K562 (cell line): ENCODE results near the gene TMEM144. TPM values are rescaled to one million over a fixed set of nuclear protein-coding genes. Genes with fewer than 3 reads are reported as not detected.
A peak's percentile ranks its signal among the peaks of the same experiment; 100 is the strongest.

ENCODE experiments used
- EP300 ChIP-seq: IDR thresholded peaks from 2 replicates; pipeline ENCODE4 v1.6.1; 2012; ENCODE audit warnings: low read length, improper control_type of control experiment
- FOXP1 ChIP-seq: sonication (generic); formaldehyde crosslinking; IDR thresholded peaks from 2 replicates; pipeline ENCODE4 v1.8.0; 2022; ENCODE audit warnings: mild to moderate bottlenecking, missing genetic modification reagents
- HDAC8 ChIP-seq: fragments of 450-650 bp; IDR thresholded peaks from 2 replicates; pipeline ENCODE4 v1.6.1; 2016; ENCODE audit warnings: mild to moderate bottlenecking, missing genetic modification characterization, moderate library complexity, missing compliant biosample characterization
- NCOA6 ChIP-seq: fragments of 450-650 bp; IDR thresholded peaks from 2 replicates; pipeline ENCODE4 v1.6.1; 2017; ENCODE audit warnings: mild to moderate bottlenecking
- RBFOX2 ChIP-seq: fragments of 200-400 bp; formaldehyde crosslinking; IDR thresholded peaks from 2 replicates; pipeline ENCODE4 v1.6.1; 2017; ENCODE audit warnings: low read depth, mild to moderate bottlenecking, low read length, moderate library complexity
- SRSF9 ChIP-seq: fragments of 200-400 bp; formaldehyde crosslinking; IDR thresholded peaks from 2 replicates; pipeline ENCODE4 v1.6.1; 2017; ENCODE audit warnings: low read depth, low read length, borderline replicate concordance
- TGIF2 ChIP-seq: sonication (generic); formaldehyde crosslinking; IDR thresholded peaks from 2 replicates; pipeline ENCODE4 v1.8.1; 2022; ENCODE audit warnings: mild to moderate bottlenecking, missing genetic modification reagents, moderate library complexity
- XRCC4 ChIP-seq: IDR thresholded peaks from one replicate; pipeline ENCODE4 v1.6.1; 2011; ENCODE audit not compliant: insufficient read depth, insufficient read length; ENCODE audit errors: extremely low read depth
- polyA plus RNA-seq, 8 experiments: library from polyadenylated mRNA; depleted of rRNA in 4 of 8; stranded (reverse) in 5 of 8; unstranded in 3 of 8; fragments of >200 nt; fragmentation: Nextera tagmentation in 2 of 8; fragmentation: Illumina TruSeq in 1 of 8; extraction: Ambion mirVana in 2 of 8; extraction: Trizol in 1 of 8; gene quantifications; 2 replicates each; pipeline versions ENCODE4 v1.2.1 to v1.2.3, GENCODE V29; 2011 to 2014; ENCODE audit warnings: inconsistent platforms in 1 of 8, missing spikeins in 1 of 8
- total RNA-seq, 7 experiments: library from RNA; depleted of rRNA in 6 of 7; stranded (reverse); fragments of >200 nt in 6 of 7; fragmentation: Illumina TruSeq in 2 of 7; extraction: Trizol in 2 of 7; gene quantifications; 2 replicates each; pipeline versions ENCODE4 v1.2.1 to v1.2.3, GENCODE V29; 2011 to 2021; ENCODE audit warnings: low replicate concordance in 1 of 7
- TF ChIP-seq, protein P1 (sequence below): sonication (generic); formaldehyde crosslinking; IDR thresholded peaks from 2 replicates; pipeline ENCODE4 v1.8.0; 2022; ENCODE audit warnings: missing genetic modification reagents, mild to moderate bottlenecking, borderline replicate concordance
- TF ChIP-seq, protein P2 (sequence below): fragments of 450-650 bp; IDR thresholded peaks from 2 replicates; pipeline ENCODE4 v1.6.1; 2016; ENCODE audit warnings: mild to moderate bottlenecking
- TF ChIP-seq, protein P3 (sequence below): sonication (generic); formaldehyde crosslinking; IDR thresholded peaks from 2 replicates; pipeline ENCODE4 v1.9.0; 2022; ENCODE audit warnings: mild to moderate bottlenecking, missing genetic modification reagents
- TF ChIP-seq, protein P4 (sequence below): fragments of 450-650 bp; formaldehyde crosslinking; IDR thresholded peaks from 2 replicates; pipeline ENCODE4 v1.4.0; 2020; ENCODE audit warnings: mild to moderate bottlenecking, moderate library complexity
- TF ChIP-seq, protein P5 (sequence below): sonication (generic); formaldehyde crosslinking; IDR thresholded peaks from 2 replicates; pipeline ENCODE4 v1.8.1; 2023; ENCODE audit warnings: mild to moderate bottlenecking, missing genetic modification reagents

TMEM144 gene
- total and polyA plus RNA-seq, 9 of the 15 experiments (the other 6 are each of a cell fraction or from before 2014, with no cell fraction given), result 4.0 to 12.0 (median 6.1) TPM

DNA sequence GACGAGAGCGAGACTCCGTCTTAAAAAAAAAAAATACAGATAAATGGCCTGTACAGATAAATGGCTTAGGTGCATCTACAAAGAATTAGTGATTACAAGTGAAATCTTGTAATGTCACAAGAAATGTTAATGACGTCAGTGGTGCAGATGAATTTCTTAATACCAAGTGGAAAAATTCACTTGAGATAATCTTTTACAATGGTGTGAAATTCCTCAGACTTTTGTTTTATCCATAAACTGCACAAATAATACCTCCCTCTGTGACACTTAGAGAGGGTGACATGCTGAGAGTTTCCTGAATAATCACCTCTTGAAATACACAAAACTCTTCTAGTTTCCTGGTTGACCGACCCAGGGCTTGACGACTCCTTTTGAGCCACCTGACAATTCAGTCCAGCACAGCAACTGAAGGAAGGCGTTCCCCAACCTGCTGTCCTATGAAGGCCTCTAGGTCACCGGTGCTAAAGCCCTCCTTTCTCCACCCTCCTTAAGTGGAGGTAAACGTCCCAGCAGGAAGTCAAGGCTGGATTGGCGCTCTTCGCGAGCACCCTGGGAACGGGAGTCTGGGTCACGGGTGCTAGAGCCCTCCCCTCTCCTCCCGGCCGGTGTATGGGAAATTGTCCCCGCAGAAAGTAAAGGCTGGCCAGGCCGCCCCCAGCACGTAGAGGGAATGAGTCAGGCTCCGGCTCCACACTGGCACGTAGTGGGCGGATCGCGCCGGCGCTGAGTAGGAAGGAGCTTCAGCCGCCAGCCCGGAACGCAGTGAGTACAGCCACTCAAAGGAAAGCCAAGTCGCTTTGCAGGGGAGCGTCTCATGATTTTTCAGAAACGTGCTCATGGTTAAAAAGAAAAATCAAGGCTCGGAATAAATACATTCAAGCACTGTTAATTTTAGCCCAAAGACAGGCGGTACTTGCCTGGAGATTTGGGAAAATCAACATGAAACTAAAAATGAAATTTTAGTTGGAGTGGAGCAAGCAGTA is at the start of gene TMEM144 (continued):
- TF ChIP-seq HDAC8 (tag) (no peak), SRSF9 (no peak), XRCC4 (no peak), TGIF2 (CRISPR knock-in tag) (no peak), RBFOX2 (peak; percentile 88), NCOA6 (no peak), FOXP1 (CRISPR knock-in tag) (no peak), EP300 (no peak)
- TF ChIP-seq, protein P1, sequence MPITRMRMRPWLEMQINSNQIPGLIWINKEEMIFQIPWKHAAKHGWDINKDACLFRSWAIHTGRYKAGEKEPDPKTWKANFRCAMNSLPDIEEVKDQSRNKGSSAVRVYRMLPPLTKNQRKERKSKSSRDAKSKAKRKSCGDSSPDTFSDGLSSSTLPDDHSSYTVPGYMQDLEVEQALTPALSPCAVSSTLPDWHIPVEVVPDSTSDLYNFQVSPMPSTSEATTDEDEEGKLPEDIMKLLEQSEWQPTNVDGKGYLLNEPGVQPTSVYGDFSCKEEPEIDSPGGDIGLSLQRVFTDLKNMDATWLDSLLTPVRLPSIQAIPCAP (CRISPR knock-in tag), result no peak
- TF ChIP-seq, protein P2, sequence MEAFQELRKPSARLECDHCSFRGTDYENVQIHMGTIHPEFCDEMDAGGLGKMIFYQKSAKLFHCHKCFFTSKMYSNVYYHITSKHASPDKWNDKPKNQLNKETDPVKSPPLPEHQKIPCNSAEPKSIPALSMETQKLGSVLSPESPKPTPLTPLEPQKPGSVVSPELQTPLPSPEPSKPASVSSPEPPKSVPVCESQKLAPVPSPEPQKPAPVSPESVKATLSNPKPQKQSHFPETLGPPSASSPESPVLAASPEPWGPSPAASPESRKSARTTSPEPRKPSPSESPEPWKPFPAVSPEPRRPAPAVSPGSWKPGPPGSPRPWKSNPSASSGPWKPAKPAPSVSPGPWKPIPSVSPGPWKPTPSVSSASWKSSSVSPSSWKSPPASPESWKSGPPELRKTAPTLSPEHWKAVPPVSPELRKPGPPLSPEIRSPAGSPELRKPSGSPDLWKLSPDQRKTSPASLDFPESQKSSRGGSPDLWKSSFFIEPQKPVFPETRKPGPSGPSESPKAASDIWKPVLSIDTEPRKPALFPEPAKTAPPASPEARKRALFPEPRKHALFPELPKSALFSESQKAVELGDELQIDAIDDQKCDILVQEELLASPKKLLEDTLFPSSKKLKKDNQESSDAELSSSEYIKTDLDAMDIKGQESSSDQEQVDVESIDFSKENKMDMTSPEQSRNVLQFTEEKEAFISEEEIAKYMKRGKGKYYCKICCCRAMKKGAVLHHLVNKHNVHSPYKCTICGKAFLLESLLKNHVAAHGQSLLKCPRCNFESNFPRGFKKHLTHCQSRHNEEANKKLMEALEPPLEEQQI, result no peak
- TF ChIP-seq, protein P3, sequence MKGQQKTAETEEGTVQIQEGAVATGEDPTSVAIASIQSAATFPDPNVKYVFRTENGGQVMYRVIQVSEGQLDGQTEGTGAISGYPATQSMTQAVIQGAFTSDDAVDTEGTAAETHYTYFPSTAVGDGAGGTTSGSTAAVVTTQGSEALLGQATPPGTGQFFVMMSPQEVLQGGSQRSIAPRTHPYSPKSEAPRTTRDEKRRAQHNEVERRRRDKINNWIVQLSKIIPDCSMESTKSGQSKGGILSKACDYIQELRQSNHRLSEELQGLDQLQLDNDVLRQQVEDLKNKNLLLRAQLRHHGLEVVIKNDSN (CRISPR knock-in tag), result peak; percentile 28; the same call in 1 of the 2 replicates
- TF ChIP-seq, protein P4, sequence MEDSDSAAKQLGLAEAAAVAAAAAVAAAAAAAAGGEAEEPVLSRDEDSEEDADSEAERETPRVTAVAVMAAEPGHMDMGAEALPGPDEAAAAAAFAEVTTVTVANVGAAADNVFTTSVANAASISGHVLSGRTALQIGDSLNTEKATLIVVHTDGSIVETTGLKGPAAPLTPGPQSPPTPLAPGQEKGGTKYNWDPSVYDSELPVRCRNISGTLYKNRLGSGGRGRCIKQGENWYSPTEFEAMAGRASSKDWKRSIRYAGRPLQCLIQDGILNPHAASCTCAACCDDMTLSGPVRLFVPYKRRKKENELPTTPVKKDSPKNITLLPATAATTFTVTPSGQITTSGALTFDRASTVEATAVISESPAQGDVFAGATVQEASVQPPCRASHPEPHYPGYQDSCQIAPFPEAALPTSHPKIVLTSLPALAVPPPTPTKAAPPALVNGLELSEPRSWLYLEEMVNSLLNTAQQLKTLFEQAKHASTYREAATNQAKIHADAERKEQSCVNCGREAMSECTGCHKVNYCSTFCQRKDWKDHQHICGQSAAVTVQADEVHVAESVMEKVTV, result no peak
- TF ChIP-seq, protein P5, sequence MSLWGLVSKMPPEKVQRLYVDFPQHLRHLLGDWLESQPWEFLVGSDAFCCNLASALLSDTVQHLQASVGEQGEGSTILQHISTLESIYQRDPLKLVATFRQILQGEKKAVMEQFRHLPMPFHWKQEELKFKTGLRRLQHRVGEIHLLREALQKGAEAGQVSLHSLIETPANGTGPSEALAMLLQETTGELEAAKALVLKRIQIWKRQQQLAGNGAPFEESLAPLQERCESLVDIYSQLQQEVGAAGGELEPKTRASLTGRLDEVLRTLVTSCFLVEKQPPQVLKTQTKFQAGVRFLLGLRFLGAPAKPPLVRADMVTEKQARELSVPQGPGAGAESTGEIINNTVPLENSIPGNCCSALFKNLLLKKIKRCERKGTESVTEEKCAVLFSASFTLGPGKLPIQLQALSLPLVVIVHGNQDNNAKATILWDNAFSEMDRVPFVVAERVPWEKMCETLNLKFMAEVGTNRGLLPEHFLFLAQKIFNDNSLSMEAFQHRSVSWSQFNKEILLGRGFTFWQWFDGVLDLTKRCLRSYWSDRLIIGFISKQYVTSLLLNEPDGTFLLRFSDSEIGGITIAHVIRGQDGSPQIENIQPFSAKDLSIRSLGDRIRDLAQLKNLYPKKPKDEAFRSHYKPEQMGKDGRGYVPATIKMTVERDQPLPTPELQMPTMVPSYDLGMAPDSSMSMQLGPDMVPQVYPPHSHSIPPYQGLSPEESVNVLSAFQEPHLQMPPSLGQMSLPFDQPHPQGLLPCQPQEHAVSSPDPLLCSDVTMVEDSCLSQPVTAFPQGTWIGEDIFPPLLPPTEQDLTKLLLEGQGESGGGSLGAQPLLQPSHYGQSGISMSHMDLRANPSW, result no peak
